GM20431 (cell line): ENCODE measurements around the gene NTN1.

Experiments
- in situ Hi-C: fragments of 300-500 bp; cut with MseI, MboI; formaldehyde crosslinking; loops from one replicate; pipeline ENCODE4 v1.15.0; 2020; ENCODE audit warnings: low sequenced_read_pairs; ENCODE audit not compliant: unreplicated experiment

The NTN1 gene

GRCh38 chr17:9178319-9178718, 157.0 kb downstream of the NTN1 start:
- in situ Hi-C loops, result no loop called here

DNA sequence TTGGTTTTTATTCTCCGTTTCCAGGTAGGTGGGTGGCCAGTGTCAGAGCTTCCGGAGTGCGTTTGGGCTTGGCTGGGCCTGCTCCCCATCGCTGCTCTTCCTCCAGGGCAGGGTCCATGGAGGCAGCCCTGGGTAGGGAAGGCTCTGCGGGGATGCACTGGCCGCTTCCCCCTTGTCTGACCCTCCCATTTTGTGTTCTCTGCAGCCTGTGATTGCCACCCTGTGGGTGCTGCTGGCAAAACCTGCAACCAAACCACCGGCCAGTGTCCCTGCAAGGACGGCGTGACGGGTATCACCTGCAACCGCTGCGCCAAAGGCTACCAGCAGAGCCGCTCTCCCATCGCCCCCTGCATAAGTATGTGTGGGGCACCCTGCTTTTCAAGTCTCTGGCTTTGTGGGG, 158.3 kb downstream of the NTN1 start:
- in situ Hi-C loops, result no loop called here

GRCh38 chr17:9181640-9182039, 160.3 kb downstream of the NTN1 start:
- in situ Hi-C loops, result no loop called here

- in situ Hi-C loops, result no loop called here
Observed at GRCh38 chr17:9183306-9183705, 162.0 kb downstream of the NTN1 start.

- in situ Hi-C loops, result no loop called here
Observed at GRCh38 chr17:9185142-9185541, 163.8 kb downstream of the NTN1 start.

GRCh38 chr17:9185688-9186284, 164.5 kb downstream of the NTN1 start:
- in situ Hi-C loops, result no loop called here

- in situ Hi-C loops, result no loop called here
Observed at GRCh38 chr17:9187828-9188227, 166.5 kb downstream of the NTN1 start.

DNA sequence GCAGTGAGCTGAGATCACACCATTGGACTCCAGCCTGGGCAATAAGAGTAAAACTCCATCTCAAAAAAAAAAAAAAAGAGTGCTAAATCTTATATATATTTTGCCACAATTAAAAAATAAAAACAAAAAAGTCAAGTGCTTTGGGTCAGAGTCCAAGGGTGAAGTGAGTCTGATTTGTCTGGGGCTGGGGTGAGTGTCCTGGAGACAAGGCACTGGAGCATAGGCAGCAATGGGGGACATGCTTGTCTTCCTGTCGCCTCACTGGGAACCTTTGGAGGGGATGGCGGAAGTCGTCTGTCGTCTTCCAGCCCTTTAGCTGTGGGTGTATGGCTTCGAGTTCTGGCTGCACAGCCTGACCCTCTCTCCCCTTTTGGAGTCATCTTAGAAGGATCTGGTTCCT, 167.1 kb downstream of the NTN1 start:
- in situ Hi-C loops, result no loop called here

GRCh38 chr17:9189870-9190269, 168.6 kb downstream of the NTN1 start:
- in situ Hi-C loops, result no loop called here

- in situ Hi-C loops, result no loop called here
Observed at GRCh38 chr17:9192010-9192409, 170.7 kb downstream of the NTN1 start.

GRCh38 chr17:9195411-9195810, 174.1 kb downstream of the NTN1 start:
- in situ Hi-C loops, result no loop called here

- in situ Hi-C loops, result no loop called here
Observed at GRCh38 chr17:9195961-9196670, 174.8 kb downstream of the NTN1 start.

DNA sequence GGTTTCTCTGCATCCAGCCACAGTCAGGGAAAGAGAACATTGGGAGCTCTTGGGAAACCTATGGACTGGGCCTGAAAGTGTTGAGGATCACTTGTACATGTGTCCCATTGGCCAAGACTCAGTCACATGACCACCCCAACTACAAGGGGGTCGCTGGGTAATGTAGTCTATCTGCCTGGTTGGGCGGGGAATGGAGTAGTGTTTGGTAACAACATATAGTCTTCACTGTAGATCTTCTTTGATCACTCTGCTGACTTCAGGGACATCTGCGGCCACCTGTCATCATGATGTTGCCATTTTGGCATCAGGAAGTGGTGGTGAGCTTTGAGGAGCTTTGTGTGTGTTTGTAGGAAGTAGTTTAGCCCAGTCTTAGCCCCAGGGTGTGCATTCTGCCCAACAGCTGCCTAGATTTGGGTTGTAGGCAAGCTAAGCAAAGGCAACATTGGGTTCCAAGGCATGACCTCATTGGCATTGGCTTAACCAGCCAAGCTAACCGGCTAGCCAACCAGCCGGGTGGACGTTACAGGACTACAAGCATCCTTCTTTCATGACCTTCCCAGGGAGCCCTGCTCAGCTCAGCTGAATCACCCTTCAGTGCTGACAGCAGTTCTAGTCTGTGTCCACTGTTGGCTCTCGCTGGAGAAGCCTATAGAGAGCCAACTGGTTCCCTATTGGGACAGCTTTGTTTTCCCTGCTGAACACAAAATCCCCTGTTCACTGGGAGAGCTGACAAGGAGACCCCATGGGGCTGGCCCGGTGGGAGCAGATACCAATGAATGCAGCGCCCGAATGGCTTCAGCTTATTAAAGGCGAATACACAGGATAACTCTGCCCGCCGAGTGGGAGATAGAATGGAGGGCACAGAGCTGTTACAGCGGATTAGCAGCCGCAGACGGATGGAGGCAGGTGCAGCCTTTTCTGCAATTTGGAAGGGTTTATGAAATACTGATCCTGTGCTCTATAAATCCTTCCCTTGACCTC, 178.6 kb downstream of the NTN1 start:
- in situ Hi-C loops, result no loop called here

DNA sequence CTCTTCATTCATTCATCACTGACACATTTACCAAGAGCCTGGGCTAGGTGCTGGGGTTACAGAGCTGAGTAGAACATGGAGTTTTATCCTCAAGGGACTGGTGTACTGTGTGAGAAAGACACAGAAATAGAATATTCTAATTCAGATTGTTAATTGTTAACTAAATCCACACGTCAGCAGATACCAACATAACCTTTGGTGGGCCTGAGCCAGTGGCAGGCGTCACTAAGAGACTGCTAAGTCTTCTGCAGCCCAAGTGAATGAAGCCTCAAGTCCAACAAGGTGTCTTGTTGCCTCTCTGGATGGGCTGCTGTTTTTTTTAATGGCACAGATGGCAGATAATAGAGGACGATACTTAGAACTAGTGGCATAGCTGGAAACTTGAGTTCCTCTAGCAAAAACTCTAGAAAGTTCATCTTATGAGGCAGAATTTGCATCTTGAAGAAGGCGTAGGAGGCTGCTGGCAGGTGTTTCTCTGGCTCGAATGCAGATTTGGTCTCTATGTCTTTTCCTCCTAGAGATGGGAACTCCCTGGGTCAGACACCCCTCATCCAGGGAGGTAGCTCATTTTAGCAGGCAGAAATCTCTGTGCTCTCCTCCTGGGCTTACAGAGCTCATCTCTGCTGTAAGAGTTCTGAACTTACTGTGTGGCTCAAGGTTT, 179.5 kb downstream of the NTN1 start:
- in situ Hi-C loops, result no loop called here

DNA sequence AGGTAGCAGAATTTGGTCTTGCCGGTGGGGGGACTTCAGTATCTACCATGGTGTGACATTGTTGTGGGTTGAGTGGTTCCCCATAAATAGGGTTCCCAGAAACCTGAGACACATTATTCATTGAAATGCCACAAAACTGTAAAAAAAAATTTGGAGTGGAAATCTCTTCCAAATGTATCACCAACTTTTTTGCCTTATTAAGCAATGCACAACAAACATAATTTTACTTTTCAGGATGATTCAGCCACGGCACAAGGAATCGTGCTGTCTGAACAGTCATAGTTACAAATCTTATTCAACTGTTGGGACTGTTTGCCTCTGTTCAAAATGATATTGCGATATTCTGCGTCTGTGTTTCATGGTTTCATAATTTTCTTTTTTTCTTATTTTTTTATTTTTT, 181.2 kb downstream of the NTN1 start:
- in situ Hi-C loops, result no loop called here

- in situ Hi-C loops, result no loop called here
Observed at GRCh38 chr17:9203771-9204425, 182.6 kb downstream of the NTN1 start.

DNA sequence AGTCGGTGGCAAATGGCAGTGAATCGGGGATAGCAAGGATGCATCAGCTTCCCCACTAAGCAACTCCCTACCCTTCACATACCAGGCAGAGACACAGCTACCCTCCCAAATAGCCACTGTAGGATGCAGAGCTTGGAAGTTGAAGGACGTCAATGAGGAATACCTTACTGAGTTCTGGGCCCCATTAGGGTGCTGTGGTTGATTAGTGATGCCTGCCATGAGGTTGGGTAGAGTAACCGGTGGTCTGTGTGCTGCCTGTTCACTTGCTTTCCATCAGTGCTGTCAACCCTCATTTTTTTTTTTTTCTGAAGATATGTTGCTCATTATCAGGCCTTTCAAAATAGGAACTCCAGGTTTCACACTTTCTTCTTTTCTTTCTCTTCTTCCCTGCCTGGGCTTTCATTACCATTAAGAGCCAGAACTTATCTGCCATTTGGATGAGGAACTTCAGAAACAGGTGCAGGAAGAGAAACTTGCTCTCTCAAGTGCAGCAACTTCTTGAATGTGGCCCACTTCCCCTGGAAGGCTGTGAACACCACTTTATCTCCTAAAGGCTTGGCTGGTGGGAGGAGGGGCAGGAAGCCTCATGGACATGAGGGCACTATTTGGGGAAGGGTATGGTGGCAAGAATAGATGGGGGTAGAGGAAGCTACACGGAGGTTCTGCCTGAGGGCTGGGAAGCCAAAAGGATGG, 183.5 kb downstream of the NTN1 start:
- in situ Hi-C loops, result no loop called here

DNA sequence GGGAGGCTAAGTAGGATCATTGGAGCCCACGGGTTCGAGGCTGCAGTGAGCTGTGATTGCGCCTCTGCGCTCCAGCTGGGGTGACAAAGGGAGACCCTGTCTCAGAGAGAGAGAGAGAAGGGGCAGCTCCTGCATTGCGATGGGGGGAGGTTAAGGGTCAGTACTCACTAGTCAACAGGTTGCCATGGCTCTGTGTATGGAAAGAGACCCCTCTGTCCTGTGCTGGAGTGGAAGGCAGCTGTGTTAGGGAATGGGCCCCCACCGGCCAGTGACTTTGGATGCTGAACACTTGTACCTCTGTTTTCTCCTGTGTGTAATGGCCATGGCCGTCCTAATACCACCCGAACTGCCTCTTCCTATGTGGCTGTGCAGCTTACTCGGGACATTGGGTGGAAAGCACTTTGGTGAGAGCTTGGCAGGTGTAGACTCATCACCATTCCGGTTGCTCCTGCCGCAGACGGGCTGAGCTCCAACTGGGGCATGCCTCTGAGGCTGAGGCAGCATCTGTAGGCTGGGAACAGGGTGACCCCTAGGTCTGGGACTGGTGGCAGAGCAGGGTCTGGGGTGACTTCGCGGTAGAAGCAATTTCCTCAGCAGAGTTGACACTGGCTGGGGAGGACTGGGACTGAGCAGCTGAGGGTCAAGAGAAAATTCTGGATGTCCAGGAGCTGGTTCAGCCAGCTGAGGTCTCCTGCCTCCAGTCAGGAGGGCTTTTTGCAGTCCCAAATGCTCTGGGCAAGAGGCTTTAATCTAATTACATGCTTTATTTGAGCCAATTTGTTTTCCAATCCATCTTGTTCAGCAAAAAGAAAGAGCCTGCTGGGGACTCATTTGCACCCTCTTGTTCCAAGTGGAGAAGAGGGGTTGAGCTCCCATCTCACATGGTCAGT, 184.5 kb downstream of the NTN1 start:
- in situ Hi-C loops, result no loop called here

DNA sequence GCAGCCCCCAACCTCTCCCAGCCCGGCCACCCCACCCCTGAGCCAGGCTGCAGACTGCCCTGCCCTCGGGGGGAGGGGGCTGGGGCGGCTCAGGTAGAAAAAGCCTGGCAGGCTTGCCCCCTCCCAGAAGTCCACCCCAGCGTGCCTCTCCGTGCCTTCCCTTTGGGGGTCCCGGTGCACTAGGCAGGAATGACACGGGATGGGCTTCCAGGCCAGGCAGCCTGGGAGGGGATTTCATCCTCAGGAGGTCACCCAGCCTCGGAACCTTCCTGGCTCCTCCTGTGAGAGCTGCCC, 185.0 kb downstream of the NTN1 start:
- in situ Hi-C loops, result no loop called here
